Effector memory CD8-positive, alpha-beta T cell (primary cell): ENCODE results near the gene GP5.
A peak's percentile ranks its signal among the peaks of the same experiment; 100 is the strongest.

Experiments used
- ATAC-seq: fragments of 150-1000 bp; cut with Tn5 transposase; replicated peaks from 2 replicates; pipeline ENCODE4 v1.10.0; 2021; ENCODE audit warnings: mild to moderate bottlenecking, moderate library complexity
- DNase-seq, 3 experiments: peaks; one replicate each; pipeline ENCODE4 v3.0.0; 2021
- H3K27ac Mint-ChIP-seq, 2 donors: one replicate each; pipeline ENCODE4 v1.8.0; 2022; ENCODE audit warnings: mild to moderate bottlenecking in 2 of 2, mixed read lengths in 2 of 2, moderate library complexity in 2 of 2
- H3K27me3 Mint-ChIP-seq, 2 donors: one replicate each; pipeline ENCODE4 v1.8.0; 2022; ENCODE audit warnings: mixed read lengths in 2 of 2
- H3K36me3 Mint-ChIP-seq: one replicate; pipeline ENCODE4 v1.8.0; 2022; ENCODE audit warnings: mild to moderate bottlenecking, moderate library complexity, mixed read lengths; ENCODE audit not compliant: insufficient read depth
- H3K4me1 Mint-ChIP-seq, 2 donors: one replicate each; pipeline ENCODE4 v1.8.0; 2022; ENCODE audit warnings: low read depth in 2 of 2, mixed read lengths in 2 of 2
- H3K4me3 Mint-ChIP-seq, 2 donors: one replicate each; pipeline ENCODE4 v1.8.0; 2022; ENCODE audit warnings: mild to moderate bottlenecking in 2 of 2, mixed read lengths in 2 of 2, moderate library complexity in 2 of 2
- H3K9me3 Mint-ChIP-seq, 2 donors: one replicate each; pipeline ENCODE4 v1.8.0; 2022; ENCODE audit warnings: mixed read lengths in 2 of 2

GP5 gene

DNA sequence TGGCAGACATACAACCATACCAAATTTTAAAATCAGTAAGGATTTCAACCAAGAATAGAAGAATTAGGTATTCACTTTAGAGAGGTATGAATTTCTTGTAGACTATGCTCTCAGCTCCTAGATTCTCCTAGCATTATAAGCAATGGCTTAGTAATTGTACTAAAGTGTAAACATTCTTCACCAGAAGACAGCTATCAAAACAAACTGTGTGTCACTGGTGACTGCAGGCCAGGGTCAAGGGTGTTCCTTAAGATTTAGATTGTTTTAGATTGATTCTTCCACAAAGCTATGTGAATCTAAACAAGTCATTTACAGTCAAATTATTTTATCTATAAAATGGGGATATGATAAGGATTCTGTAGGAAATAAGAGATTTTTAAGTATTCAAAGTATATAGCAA lies 23.1 kb upstream of the GP5 start:
- Mint-ChIP-seq H3K4me3 (no peak overlapping the region), H3K36me3 (peaks cover 33% of the 10 kb centered on the region), H3K9me3 (no peaks in the 10 kb centered on the region), H3K4me1 (no peaks in the 10 kb centered on the region), H3K27ac (peak overlapping the region in 1 of 2 donors; percentile 5), H3K27me3 (no peaks in the 10 kb centered on the region)
- ATAC-seq (no peak), DNase-seq (no peak)

DNA sequence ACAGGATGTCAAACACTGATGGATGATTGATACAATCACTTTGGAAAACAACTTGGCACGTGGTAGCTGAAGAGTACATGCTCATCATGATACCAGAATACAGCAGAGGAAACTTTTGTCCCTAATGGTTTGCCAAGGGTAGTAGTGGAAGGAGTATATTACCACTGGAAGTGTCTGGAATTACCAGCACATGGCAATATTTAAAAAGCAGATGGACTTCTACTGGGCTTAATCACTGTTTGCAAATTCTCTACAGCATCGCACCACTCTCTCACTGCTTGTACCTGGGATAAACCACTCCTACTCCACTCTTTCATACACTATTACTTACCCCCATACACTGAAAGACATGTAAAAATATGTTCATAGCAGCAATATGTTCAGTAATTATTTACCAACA lies 19.6 kb upstream of the GP5 start:
- DNase-seq (no peak), ATAC-seq (no peak)
- Mint-ChIP-seq H3K27ac (no peak overlapping the region), H3K27me3 (no peaks in the 10 kb centered on the region), H3K4me3 (no peak overlapping the region), H3K9me3 (no peaks in the 10 kb centered on the region), H3K36me3 (peaks cover 16% of the 10 kb centered on the region), H3K4me1 (no peaks in the 10 kb centered on the region)

- Mint-ChIP-seq H3K27ac (no peak overlapping the region), H3K36me3 (peaks cover 35% of the 10 kb centered on the region), H3K27me3 (no peaks in the 10 kb centered on the region), H3K9me3 (no peaks in the 10 kb centered on the region), H3K4me1 (no peaks in the 10 kb centered on the region), H3K4me3 (no peak overlapping the region)
- no peak for DNase-seq
- no peak for ATAC-seq
Observed at GRCh38 chr3:194407423-194407822, 8.4 kb upstream of the GP5 start.

GRCh38 chr3:194405766-194406165 lies 6.7 kb upstream of the GP5 start:
- no peak for DNase-seq
- Mint-ChIP-seq H3K36me3 (peaks cover 33% of the 10 kb centered on the region), H3K4me1 (no peaks in the 10 kb centered on the region), H3K9me3 (no peaks in the 10 kb centered on the region), H3K27ac (peak overlapping the region in 1 of 2 donors; percentile 41), H3K27me3 (no peaks in the 10 kb centered on the region), H3K4me3 (no peak overlapping the region)
- no peak for ATAC-seq

DNA sequence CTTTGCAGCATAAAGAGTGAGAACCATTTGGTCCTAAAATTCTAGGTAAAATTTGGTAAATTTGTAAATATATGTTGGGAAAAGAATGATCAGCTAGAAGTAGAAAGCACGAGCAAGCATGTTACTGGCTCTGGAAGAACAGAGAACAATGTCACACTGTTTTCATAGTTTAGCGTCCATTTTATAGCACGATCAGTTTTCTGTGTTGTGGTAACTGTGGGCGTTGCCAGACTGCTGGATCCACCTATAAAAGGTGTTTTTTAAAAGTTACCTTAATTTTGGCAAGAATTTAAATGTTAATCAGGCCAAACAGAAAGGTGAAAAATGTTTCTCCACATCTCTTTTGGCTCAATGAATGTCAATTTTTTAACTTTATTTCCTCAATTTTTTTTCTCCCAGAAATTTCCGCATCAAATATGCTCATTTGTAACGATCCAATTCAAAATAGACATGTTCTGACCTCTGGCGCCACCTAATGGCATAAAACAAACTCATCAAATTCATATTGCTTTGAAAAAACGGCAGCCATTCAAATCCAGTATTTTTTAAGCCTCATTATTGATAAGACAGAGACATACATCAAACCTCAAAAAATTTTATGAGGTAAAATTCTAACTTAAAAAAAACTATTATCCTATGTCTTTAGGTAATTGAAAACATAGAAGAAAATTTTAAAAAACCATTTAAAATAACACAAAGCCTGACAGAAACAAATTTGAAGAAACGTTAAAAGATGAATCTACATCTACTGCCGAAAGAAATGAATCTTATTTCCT lies 5.5 kb upstream of the GP5 start:
- Mint-ChIP-seq H3K36me3 (peaks cover 21% of the 10 kb centered on the region), H3K4me3 (no peak overlapping the region), H3K4me1 (peaks cover 3 to 4% of the 10 kb centered on the region in 2 donors), H3K9me3 (no peaks in the 10 kb centered on the region), H3K27ac (no peak overlapping the region), H3K27me3 (peaks cover 0 to 5% of the 10 kb centered on the region in 2 donors)
- peak; percentile 49 for ATAC-seq
- DNase-seq: peak; percentile 32 to 53 (median 41)

- Mint-ChIP-seq H3K27ac (no peak overlapping the region), H3K4me3 (no peak overlapping the region), H3K27me3 (peaks cover 9 to 22% of the 10 kb centered on the region in 2 donors), H3K4me1 (peaks cover 19 to 21% of the 10 kb centered on the region in 2 donors), H3K36me3 (peaks cover 11% of the 10 kb centered on the region), H3K9me3 (no peaks in the 10 kb centered on the region)
- no peak for DNase-seq
- no peak for ATAC-seq
Observed at GRCh38 chr3:194401868-194402329, 2.8 kb upstream of the GP5 start.

DNA sequence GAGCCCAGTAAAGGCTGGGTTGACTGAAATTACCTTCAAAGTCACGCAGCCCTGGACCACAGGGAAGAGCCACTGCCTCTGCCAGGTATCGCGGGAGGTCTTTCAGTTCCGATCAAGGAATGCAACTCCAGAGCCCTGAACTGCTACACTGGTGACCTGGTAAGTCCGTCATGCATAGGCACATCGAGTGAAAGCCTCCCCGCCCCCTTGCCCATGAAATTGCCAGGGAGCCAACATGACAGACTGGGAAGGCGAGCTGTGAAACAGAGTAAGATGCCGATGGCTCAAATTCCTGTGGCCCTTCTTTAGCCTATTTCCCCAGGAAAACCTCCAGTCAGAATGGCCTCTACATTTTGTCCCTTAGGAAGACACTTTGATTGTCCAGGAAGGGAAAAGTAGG lies 2.3 kb upstream of the GP5 start:
- DNase-seq (no peak), ATAC-seq (no peak)
- Mint-ChIP-seq H3K27me3 (peaks cover 9 to 23% of the 10 kb centered on the region in 2 donors), H3K27ac (no peak overlapping the region), H3K4me1 (peaks cover 19 to 21% of the 10 kb centered on the region in 2 donors), H3K4me3 (no peak overlapping the region), H3K36me3 (peaks cover 14% of the 10 kb centered on the region), H3K9me3 (no peaks in the 10 kb centered on the region)

GRCh38 chr3:194399874-194400411 lies 877 bp upstream of the GP5 start:
- DNase-seq: no peak
- ATAC-seq: no peak
- H3K9me3 Mint-ChIP-seq: no peaks in the 10 kb centered on the region
- H3K4me1 Mint-ChIP-seq: peaks cover 21 to 25% of the 10 kb centered on the region in 2 donors
- no peak overlapping the region for H3K4me3 Mint-ChIP-seq
- H3K27ac Mint-ChIP-seq: no peak overlapping the region
- peaks cover 10% of the 10 kb centered on the region for H3K36me3 Mint-ChIP-seq
- peaks cover 17 to 34% of the 10 kb centered on the region in 2 donors for H3K27me3 Mint-ChIP-seq

- peak overlapping the region in 1 of 2 donors; percentile 57 for H3K27ac Mint-ChIP-seq
- DNase-seq (peak in 1 of 3 experiments; percentile 12), ATAC-seq (peak; percentile 51)
- no peaks in the 10 kb centered on the region for H3K9me3 Mint-ChIP-seq
- H3K27me3 Mint-ChIP-seq: peaks cover 17 to 34% of the 10 kb centered on the region in 2 donors
- peaks cover 7% of the 10 kb centered on the region for H3K36me3 Mint-ChIP-seq
- peak overlapping the region; percentile 77 to 89 for H3K4me3 Mint-ChIP-seq
- peaks cover 21 to 25% of the 10 kb centered on the region in 2 donors for H3K4me1 Mint-ChIP-seq
Observed at GRCh38 chr3:194397757-194398312, 1.2 kb downstream of the GP5 start.

DNA sequence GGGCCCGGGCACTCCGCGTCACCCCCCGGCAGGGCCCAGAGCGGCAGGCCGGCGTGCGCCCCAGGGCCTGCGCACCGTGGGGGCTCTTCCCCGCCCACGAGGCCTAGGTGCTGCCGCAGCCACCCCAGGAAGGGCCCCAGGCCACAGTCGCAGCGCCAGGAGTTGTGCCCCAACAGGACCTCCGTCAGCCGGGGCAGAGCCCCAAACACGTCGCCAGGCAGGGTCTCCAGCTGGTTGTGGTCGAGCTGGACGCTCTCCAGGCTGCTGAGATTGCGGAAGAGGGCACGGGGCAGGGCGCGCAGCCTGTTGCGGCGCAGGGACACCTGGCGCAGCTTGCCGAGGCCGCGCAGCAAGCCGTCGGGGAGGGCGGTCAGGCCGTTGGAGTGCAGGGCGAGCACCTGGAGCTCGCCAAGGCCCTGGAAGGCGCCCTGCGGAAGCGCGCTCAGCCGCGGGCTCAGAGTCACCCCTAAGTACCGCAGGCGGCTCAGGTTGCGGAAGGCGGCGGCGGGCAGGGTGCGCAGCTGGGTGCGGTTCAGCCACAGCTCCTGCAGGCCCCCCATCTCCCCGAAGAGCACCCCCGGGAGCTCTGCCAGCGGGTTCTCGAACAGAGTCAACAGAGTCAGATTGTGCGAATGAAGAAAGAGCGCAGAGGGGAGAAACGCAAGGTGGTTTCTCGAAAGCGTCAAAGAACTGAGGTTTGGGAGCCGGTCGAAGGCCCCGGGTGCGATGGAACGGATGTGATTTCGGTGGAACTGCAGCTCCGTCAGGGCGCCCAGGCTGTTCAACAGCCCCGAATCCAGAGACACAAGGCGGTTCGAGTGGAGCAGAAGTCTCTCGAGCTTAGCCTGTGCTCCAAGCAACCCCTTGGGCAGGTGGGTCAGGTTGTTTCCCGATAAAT lies 2.0 kb downstream of the GP5 start:
- H3K4me3 Mint-ChIP-seq: peak overlapping the region; percentile 77 to 89
- H3K9me3 Mint-ChIP-seq: no peaks in the 10 kb centered on the region
- H3K27me3 Mint-ChIP-seq: peaks cover 17 to 34% of the 10 kb centered on the region in 2 donors
- peaks cover 21 to 25% of the 10 kb centered on the region in 2 donors for H3K4me1 Mint-ChIP-seq
- DNase-seq: peak in 1 of 3 experiments; percentile 10
- H3K27ac Mint-ChIP-seq: peak overlapping the region in 1 of 2 donors; percentile 57
- peak; percentile 62 for ATAC-seq
- peaks cover 7% of the 10 kb centered on the region for H3K36me3 Mint-ChIP-seq

DNA sequence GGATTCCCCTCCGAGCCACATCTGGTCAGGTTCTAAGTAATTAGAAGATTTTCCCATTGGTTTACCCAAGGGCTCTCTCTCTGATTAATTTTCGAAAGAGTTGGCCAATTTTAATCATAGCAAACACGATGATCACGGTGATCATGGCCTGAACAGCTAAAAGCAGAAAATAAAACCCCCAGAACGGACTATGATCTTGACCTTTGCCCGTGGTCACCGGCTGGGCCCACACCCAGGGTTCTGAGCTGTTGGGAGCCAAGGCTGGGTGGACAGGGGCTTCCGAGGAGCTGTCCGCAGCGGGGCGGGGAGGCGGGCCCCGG lies 2.6 kb downstream of the GP5 start:
- Mint-ChIP-seq H3K36me3 (peaks cover 7% of the 10 kb centered on the region), H3K4me3 (peak overlapping the region; percentile 77 to 89), H3K27me3 (peaks cover 17 to 34% of the 10 kb centered on the region in 2 donors), H3K4me1 (peaks cover 21 to 25% of the 10 kb centered on the region in 2 donors), H3K9me3 (no peaks in the 10 kb centered on the region), H3K27ac (no peak overlapping the region)
- DNase-seq: no peak
- no peak for ATAC-seq

DNA sequence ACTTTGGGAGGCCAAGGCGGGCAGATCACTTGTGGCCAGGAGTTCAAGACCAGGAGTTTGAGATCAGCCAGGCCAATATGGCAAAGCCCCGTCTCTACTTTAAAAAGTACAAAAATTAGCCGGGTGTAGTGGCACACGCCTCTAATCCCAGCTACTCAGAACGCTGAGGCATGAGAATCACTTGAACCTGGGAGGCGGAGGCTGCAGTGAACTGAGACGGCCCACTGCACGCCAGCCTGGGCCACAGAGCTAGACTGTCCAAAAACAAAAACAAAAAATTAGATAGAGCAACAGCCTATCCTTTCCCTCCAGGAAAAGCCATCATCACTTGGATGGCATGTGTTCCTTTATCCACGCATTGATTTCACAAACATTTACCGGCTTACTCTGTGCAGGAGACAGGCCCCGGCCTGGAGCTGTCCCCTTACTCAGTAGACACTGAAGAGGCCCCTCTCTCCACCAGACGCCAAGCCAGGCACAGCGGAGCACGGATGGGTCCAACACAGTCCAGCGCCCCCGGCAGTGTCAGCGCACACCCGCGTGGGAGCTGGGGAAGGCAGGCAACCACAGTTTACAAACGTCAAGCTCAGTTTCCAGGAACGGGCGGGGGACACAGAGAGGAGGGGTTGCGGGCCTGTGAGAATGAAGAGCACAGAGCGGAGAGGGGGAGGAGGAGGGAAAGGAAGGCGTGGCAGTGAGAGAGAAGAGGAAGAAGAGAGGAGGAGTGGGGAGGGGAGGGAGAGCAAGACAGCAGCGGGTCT lies 3.1 kb downstream of the GP5 start:
- ATAC-seq (peak; percentile 40), DNase-seq (no peak)
- Mint-ChIP-seq H3K27ac (peak overlapping the region in 1 of 2 donors; percentile 57), H3K36me3 (peaks cover 7% of the 10 kb centered on the region), H3K27me3 (peaks cover 17 to 34% of the 10 kb centered on the region in 2 donors), H3K4me3 (peak overlapping the region; percentile 77 to 89), H3K4me1 (peaks cover 21 to 25% of the 10 kb centered on the region in 2 donors), H3K9me3 (no peaks in the 10 kb centered on the region)
